Heart right ventricle (tissue), 16 donors: ENCODE data around the gene MVB12B. TPM values are rescaled to one million over a fixed set of nuclear protein-coding genes. Genes with fewer than 3 reads are reported as not detected.

Experiments used
- ATAC-seq, 8 donors: fragments of 200-7000 bp; cut with Tn5 transposase; one replicate each; pipeline ENCODE4 v1.9.1; 2020; ENCODE audit warnings: mild to moderate bottlenecking in 8 of 8, moderate library complexity in 8 of 8, moderate number of reproducible peaks in 1 of 8
- DNase-seq, 2 donors: peaks; one replicate each; pipeline ENCODE4 v3.0.0-alpha.2; 2020
- H3K27ac ChIP-seq, 10 donors: fragments of 200-600 bp; sonication (generic) in 2 of 10; one replicate each; pipeline versions ENCODE4 v1.5.0 to v1.8.0; 2020 to 2022; ENCODE audit warnings: mild to moderate bottlenecking in 3 of 10
- H3K27me3 ChIP-seq, 7 donors: fragments of 200-600 bp; one replicate each; pipeline ENCODE4 v1.8.0; 2021 to 2022; ENCODE audit warnings: mild to moderate bottlenecking in 2 of 7
- H3K36me3 ChIP-seq, 9 donors: fragments of 200-600 bp; sonication (generic) in 1 of 9; one replicate each; pipeline versions ENCODE4 v1.5.0 to v1.8.0; 2020 to 2022; ENCODE audit warnings: mild to moderate bottlenecking in 2 of 9
- H3K4me1 ChIP-seq, 9 donors: fragments of 200-600 bp; sonication (generic) in 1 of 9; one replicate each; pipeline versions ENCODE4 v1.5.0 to v1.8.0; 2020 to 2022; ENCODE audit warnings: mild to moderate bottlenecking in 4 of 9
- H3K4me3 ChIP-seq, 10 donors: fragments of 200-600 bp; sonication (generic) in 2 of 10; one replicate each; pipeline versions ENCODE4 v1.5.0 to v1.8.0; 2020 to 2022; ENCODE audit warnings: mild to moderate bottlenecking in 7 of 10, moderate library complexity in 2 of 10
- H3K9me3 ChIP-seq, 11 donors: fragments of 200-600 bp in 10 of 11; sonication (generic) in 2 of 11; one replicate each; pipeline versions ENCODE4 v1.5.0 to v1.8.0; 2013 to 2022; ENCODE audit warnings: mild to moderate bottlenecking in 2 of 11, control low read depth in 1 of 11, moderate library complexity in 1 of 11
- CTCF ChIP-seq, 9 donors: fragments of 200-600 bp; sonication (generic) in 2 of 9; IDR thresholded peaks; one replicate each; pipeline versions ENCODE4 v1.5.0 to v1.8.0; 2021 to 2022; ENCODE audit warnings: antibody characterized with exemption in 9 of 9, mild to moderate bottlenecking in 5 of 9, moderate library complexity in 1 of 9
- WGBS, 2 donors: extraction: QIAGEN DNeasy Blood & Tissue Kit; methylation state at CpG; one replicate each; pipeline ENCODE4 v1.1.7; 2013; ENCODE audit warnings: inconsistent platforms in 1 of 2; 5-methylcytosine and 5-hydroxymethylcytosine counted together
- intact Hi-C, 10 donors: fragments of 100-400 bp; cut with DNase I; formaldehyde crosslinking; loops; one replicate each; pipeline versions ENCODE4 v1.11.1 to v1.14.2; 2022
- polyA plus RNA-seq, 2 donors: library from polyadenylated mRNA; stranded (reverse); fragments of 200-250 nt; gene quantifications; one replicate each; pipeline ENCODE4 v1.2.3, GENCODE V29; 2013
- total RNA-seq, 10 donors: library from RNA; stranded (reverse); fragmentation: NEBNext Ultra II Directional in 3 of 10; extraction: Animal tissue kit (Norgen Biotek cat#: 25700) in 3 of 10; gene quantifications; one replicate each; pipeline versions ENCODE4 v1.2.1 to v1.2.4, GENCODE V29; 2021 to 2023
- donor health status: Arrhythmogenic right ventricular cardiomyopathy.
- donor health status: ischemic (EF 13 %, LVEDD 7.1; RV severe dilation, severe dysfunction).
- donor health status: healthy with polysubstance abuse.
- donor health status: DM: no; HTN: yes; CAD: no.
- donor health status: DM: no; HTN: no; CAD: no.
- donor health status: ischemic (EF 25% LVEDD 6.9; RV normal size, moderate dysfunction).
- donor health status: ischemic (EF 25% LVEDD 5.7; RV mildly dilated, moderate dysfunction).
- donor health status: healthy.
- donor health status: DM: yes; HTN: yes; CAD: no.
- donor health status: Ischemic cardiomyopathy.
- donor health status: ischemic (EF 35%, LVEDD 5.7; RV mildly dilated, moderate dysfunction).
- donor health status: nonischemic (EF 11% LVEDD 7.7; RV severe dilation, severe dysfunction).
- donor health status: DM: yes; HTN: yes; CAD: no.
- donor health status: PGD.
- donor health status: ischemic (EF 29% LVEDD 5.4; RV normal size, mild dysfunction).
- donor health status: nonischemic (EF 23%, LVEDD 6.1; RV moderate dilation, normal function).

MVB12B gene
- total and polyA plus RNA-seq, 12 donors = 2.8 to 16.5 (median 10.6) TPM

- intact Hi-C loops = loop anchor here in 2 of 10 donors (5.0 to 10.0 kb wide), 2 partner anchors 39 to 171 kb away; no protein-coding TSS in a partner anchor
- Histone ChIP-seq H3K27me3 (peaks cover 13 to 90% (median 74%) of the 10 kb centered on the region in 7 donors), H3K9me3 (no peaks in the 10 kb centered on the region), H3K36me3 (no peaks in the 10 kb centered on the region), H3K4me1 (peaks cover 4 to 36% (median 23%) of the 10 kb centered on the region in 9 donors), H3K27ac (no peak overlapping the region), H3K4me3 (peak overlapping the region in 4 of 10 donors; percentile 12 to 25 (median 14))
- DNase-seq = no peak
- no peak for TF ChIP-seq CTCF (IDR thresholded peaks at IDR 0.05)
- ATAC-seq = peak in 1 of 8 donors; percentile 27
- 51 to 56% methylated on average over 13 of the region's 13 CpGs for WGBS, 2 donors
Measured at GRCh38 chr9:126513159-126514036, 186.8 kb downstream of the MVB12B start.

GRCh38 chr9:126514037-126514821 is 187.6 kb downstream of the MVB12B start:
- H3K36me3 ChIP-seq = no peaks in the 10 kb centered on the region
- peak; percentile 54 to 82 for DNase-seq
- H3K4me3 ChIP-seq = peak overlapping the region in 6 of 10 donors; percentile 5 to 25 (median 14)
- intact Hi-C loops = loop anchor here in 2 of 10 donors (5.0 to 10.0 kb wide), 2 partner anchors 38 to 171 kb away; no protein-coding TSS in a partner anchor
- peaks cover 4 to 36% (median 23%) of the 10 kb centered on the region in 9 donors for H3K4me1 ChIP-seq
- ATAC-seq = peak; percentile 60 to 91 (median 78)
- peaks cover 13 to 98% (median 82%) of the 10 kb centered on the region in 7 donors for H3K27me3 ChIP-seq
- TF ChIP-seq CTCF (IDR thresholded peaks at IDR 0.05) = peak in 8 of 9 donors; percentile 31 to 73 (median 62)
- peak overlapping the region in 1 of 10 donors; percentile 53 for H3K27ac ChIP-seq
- no peaks in the 10 kb centered on the region for H3K9me3 ChIP-seq
- WGBS, 2 donors = 9 to 10% methylated on average over 61 to 63 of the region's 63 CpGs

- intact Hi-C loops = loop anchor here in 2 of 10 donors (5.0 to 10.0 kb wide), 2 partner anchors 42 to 170 kb away; no protein-coding TSS in a partner anchor
- 62 to 72% methylated on average over 27 of the region's 27 CpGs for WGBS, 2 donors
- peaks cover 13 to 98% (median 85%) of the 10 kb centered on the region in 7 donors for H3K27me3 ChIP-seq
- peak overlapping the region in 1 of 10 donors; percentile 53 for H3K27ac ChIP-seq
- no peak overlapping the region for H3K4me3 ChIP-seq
- no peaks in the 10 kb centered on the region for H3K36me3 ChIP-seq
- ATAC-seq = peak in 1 of 8 donors; percentile 33
- DNase-seq = no peak
- H3K9me3 ChIP-seq = no peaks in the 10 kb centered on the region
- H3K4me1 ChIP-seq = peaks cover 4 to 36% (median 23%) of the 10 kb centered on the region in 9 donors
- TF ChIP-seq CTCF (IDR thresholded peaks at IDR 0.05) = no peak
Measured at GRCh38 chr9:126515001-126515872, 188.6 kb downstream of the MVB12B start.
